Endothelial cell of umbilical vein (primary cell): ENCODE data around the gene PMVK.

ENCODE experiments used
- EZH2 ChIP-seq: IDR thresholded peaks from 2 replicates; pipeline ENCODE4 v1.6.1; 2012; ENCODE audit warnings: borderline replicate concordance, low read depth, mild to moderate bottlenecking, moderate library complexity, low read length, inconsistent platforms; ENCODE audit not compliant: severe bottlenecking
- POLR2A ChIP-seq: IDR thresholded peaks from 2 replicates; pipeline ENCODE4 v1.6.1; 2012; ENCODE audit warnings: low read depth, mild to moderate bottlenecking, control low read depth, low read length
- TF ChIP-seq, protein P1 (sequence below), 2 donors: IDR thresholded peaks; 1 replicate in 1 of 2; 2 replicates in 1 of 2; pipeline ENCODE4 v1.5.1; 2011; ENCODE audit warnings: low read length in 2 of 2, mild to moderate bottlenecking in 2 of 2, moderate library complexity in 2 of 2, control low read depth in 1 of 2, inconsistent platforms in 1 of 2, low read depth in 1 of 2; ENCODE audit not compliant: insufficient read depth in 1 of 2; ENCODE audit errors: extremely low read depth in 1 of 2

DNA sequence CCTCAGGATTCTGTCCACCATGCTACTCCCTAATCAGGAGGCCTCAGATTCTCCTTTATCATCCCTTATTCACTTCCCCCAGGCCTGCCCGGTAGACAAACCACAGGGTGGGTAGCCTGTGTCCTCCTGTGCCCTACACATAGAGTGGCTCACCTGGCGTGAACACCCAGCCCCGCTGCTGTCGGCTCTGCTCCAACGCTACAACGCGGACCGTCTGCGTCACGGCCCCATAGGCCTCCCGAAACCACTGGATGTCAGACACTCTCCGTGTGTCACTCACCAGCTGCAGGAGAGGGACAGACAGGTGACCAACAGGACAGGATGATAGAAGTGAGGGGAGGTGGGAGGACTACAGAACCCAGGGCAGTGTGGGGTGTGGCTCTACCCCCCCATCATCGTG, 10.3 kb downstream of the PMVK start:
- no peak for TF ChIP-seq POLR2A
- TF ChIP-seq, protein P1, sequence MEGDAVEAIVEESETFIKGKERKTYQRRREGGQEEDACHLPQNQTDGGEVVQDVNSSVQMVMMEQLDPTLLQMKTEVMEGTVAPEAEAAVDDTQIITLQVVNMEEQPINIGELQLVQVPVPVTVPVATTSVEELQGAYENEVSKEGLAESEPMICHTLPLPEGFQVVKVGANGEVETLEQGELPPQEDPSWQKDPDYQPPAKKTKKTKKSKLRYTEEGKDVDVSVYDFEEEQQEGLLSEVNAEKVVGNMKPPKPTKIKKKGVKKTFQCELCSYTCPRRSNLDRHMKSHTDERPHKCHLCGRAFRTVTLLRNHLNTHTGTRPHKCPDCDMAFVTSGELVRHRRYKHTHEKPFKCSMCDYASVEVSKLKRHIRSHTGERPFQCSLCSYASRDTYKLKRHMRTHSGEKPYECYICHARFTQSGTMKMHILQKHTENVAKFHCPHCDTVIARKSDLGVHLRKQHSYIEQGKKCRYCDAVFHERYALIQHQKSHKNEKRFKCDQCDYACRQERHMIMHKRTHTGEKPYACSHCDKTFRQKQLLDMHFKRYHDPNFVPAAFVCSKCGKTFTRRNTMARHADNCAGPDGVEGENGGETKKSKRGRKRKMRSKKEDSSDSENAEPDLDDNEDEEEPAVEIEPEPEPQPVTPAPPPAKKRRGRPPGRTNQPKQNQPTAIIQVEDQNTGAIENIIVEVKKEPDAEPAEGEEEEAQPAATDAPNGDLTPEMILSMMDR (IDR thresholded peaks at IDR 0.05; ENCODE audit: extremely low read depth in 1 of 2, insufficient read depth in 1 of 2, low read depth in 1 of 2, low read length in 2 of 2), result no peak
- TF ChIP-seq EZH2, result no peak
